Upper lobe of right lung (tissue), 1 donor: ENCODE data around the gene PLEKHH1. TPM values are rescaled to one million over a fixed set of nuclear protein-coding genes. Genes with fewer than 3 reads are reported as not detected.

Source experiments
- ATAC-seq: fragments of 200-7000 bp; cut with Tn5 transposase; one replicate; pipeline ENCODE4 v1.9.1; 2020; ENCODE audit warnings: mild to moderate bottlenecking, moderate library complexity
- DNase-seq: peaks from one replicate; pipeline ENCODE4 v3.0.0-alpha.2; 2020
- H3K27ac ChIP-seq: fragments of 200-600 bp; one replicate; pipeline ENCODE4 v1.8.0; 2022
- H3K27me3 ChIP-seq: fragments of 200-600 bp; one replicate; pipeline ENCODE4 v1.8.0; 2022; ENCODE audit warnings: mild to moderate bottlenecking
- H3K36me3 ChIP-seq: fragments of 200-600 bp; one replicate; pipeline ENCODE4 v1.8.0; 2022
- H3K4me1 ChIP-seq: fragments of 200-600 bp; one replicate; pipeline ENCODE4 v1.8.0; 2022
- H3K4me3 ChIP-seq: fragments of 200-600 bp; one replicate; pipeline ENCODE4 v1.8.0; 2022; ENCODE audit warnings: mild to moderate bottlenecking
- H3K9me3 ChIP-seq: fragments of 200-600 bp; one replicate; pipeline ENCODE4 v1.8.0; 2022
- intact Hi-C: fragments of 100-400 bp; cut with DNase I; formaldehyde crosslinking; loops from one replicate; pipeline ENCODE4 v1.11.0; 2022
- total RNA-seq: library from RNA; stranded (reverse); fragmentation: NEBNext Ultra II Directional; extraction: Animal tissue kit (Norgen Biotek cat#: 25700); gene quantifications from one replicate; pipeline ENCODE4 v1.2.1, GENCODE V29; 2021
- TF ChIP-seq, protein P1 (sequence below): fragments of 200-600 bp; IDR thresholded peaks from one replicate; pipeline ENCODE4 v1.8.0; 2022; ENCODE audit warnings: antibody characterized with exemption
- donor health status: DM: no; HTN: yes; CAD: no; lungs with severe emphysema.

The PLEKHH1 gene
- total RNA-seq, 1 donor from 2014 or later: 2.3 TPM

DNA sequence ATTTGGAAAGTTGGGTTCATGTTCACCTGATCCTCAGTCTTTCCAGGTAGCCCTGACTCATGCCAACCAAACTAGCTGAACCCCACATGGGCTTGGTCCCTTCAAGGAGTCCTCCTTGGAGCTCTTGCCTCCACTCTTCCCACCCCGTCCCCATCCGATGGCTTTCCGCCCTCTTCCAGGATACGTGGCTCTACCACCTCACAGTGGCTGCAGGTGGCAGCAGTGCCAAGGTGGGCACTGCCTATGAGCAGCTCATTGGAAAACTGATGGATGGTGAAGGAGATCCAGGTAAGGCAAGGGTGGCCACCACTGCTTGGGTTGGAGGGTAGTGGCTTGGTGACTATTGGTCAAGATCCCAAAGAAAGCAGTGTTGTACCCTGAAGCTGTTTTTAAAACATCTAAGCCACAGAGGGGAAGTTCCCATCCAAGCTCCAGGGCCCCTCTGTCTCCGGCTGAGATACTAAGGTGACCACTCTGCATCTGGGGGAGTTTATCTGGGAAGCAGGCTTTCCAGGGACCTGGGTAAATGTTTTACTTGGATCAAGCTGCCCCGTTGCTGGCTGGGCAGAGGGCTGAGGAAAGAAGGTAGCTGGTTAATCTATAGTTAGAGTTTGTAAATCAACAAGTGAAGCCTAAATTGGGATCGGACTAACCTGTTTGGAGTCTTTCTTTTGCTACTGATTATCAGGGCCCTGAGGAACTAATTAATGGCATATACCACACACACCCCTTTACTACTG lies 43.3 kb downstream of the PLEKHH1 start:
- no peak overlapping the region for H3K27ac ChIP-seq
- DNase-seq: peak; percentile 37
- no peak overlapping the region for H3K4me3 ChIP-seq
- no peak for ATAC-seq
- H3K9me3 ChIP-seq: no peaks in the 10 kb centered on the region
- H3K36me3 ChIP-seq: no peaks in the 10 kb centered on the region
- intact Hi-C loops: loop anchor here (5.0 kb wide), 1 partner anchor 149 kb away; no protein-coding TSS in a partner anchor
- TF ChIP-seq, protein P1, sequence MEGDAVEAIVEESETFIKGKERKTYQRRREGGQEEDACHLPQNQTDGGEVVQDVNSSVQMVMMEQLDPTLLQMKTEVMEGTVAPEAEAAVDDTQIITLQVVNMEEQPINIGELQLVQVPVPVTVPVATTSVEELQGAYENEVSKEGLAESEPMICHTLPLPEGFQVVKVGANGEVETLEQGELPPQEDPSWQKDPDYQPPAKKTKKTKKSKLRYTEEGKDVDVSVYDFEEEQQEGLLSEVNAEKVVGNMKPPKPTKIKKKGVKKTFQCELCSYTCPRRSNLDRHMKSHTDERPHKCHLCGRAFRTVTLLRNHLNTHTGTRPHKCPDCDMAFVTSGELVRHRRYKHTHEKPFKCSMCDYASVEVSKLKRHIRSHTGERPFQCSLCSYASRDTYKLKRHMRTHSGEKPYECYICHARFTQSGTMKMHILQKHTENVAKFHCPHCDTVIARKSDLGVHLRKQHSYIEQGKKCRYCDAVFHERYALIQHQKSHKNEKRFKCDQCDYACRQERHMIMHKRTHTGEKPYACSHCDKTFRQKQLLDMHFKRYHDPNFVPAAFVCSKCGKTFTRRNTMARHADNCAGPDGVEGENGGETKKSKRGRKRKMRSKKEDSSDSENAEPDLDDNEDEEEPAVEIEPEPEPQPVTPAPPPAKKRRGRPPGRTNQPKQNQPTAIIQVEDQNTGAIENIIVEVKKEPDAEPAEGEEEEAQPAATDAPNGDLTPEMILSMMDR: no peak
- H3K27me3 ChIP-seq: no peaks in the 10 kb centered on the region
- H3K4me1 ChIP-seq: no peaks in the 10 kb centered on the region

DNA sequence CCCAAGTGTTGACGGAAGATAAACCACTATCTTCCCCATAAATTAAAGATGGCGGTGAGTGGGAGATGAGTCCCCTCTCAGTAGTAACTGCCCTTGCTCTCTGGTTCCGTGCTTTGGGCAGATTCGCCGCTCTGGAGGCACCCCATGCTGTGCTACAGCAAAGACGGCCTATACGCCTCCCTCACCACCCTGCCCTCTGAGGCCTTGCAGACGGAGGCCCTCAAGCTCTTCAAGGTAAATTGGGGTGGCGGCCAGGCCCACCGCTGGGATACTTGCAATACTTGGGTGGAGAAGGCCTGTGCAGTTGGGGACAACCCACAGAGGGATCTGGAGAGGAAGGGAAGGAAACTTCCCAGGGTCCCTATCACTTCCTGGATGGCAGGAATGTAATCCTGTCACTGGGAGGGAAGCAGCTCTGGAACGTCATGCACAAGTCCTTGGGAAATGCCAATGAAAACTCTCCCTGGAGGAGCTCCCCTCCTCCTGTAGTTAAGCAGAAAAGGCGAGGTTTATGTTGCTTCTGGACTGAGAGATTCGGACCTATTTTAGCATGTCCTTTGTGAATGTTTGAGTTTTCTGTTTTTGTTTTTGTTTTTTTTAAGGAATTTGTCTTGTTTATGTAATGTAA lies 44.2 kb downstream of the PLEKHH1 start:
- Histone ChIP-seq H3K4me3 (no peak overlapping the region), H3K4me1 (no peaks in the 10 kb centered on the region), H3K9me3 (no peaks in the 10 kb centered on the region), H3K36me3 (no peaks in the 10 kb centered on the region), H3K27ac (no peak overlapping the region), H3K27me3 (no peaks in the 10 kb centered on the region)
- TF ChIP-seq, protein P1: no peak
- ATAC-seq (no peak), DNase-seq (peak; percentile 42)
- intact Hi-C loops: loop anchor here (5.0 kb wide), 1 partner anchor 150 kb away; no protein-coding TSS in a partner anchor

DNA sequence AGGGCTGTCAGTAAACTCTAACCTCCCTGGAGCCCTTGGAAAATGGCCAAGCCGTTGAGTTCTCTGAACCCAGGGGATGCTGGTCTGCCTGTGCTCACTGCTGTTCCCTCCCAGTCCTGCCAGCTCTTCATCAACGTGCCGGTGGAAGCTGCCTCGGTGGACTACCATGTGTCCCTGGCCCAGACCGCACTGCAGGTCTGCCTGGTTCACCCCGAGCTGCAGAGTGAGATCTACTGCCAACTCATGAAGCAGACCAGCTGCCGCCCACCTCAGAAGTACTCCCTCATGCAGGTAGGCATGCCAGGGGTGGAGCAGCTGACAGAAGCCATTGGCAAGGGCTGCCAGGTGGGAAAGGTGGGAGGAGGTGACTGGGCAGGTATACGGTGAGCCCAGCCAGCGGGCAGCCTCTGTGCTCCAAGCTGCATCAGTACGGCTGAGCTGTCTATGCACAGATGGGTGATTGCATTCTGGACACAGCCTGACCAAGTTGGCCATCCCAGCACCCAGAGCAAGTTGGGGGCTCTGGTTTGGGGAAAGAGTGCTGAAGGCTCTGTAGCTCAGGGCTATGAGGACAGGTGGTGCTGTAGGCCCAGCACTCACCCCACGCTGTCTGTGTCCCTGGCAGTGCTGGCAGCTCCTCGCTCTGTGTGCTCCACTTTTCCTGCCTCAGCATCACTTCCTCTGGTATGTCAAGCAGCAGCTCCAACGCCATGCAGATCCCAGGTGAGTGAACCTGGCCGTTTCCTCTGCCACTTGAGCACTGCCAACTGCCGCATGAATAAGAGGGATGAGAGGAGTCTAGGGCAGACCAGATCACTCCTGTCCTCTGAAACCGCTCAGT lies 45.0 kb downstream of the PLEKHH1 start:
- no peak overlapping the region for H3K4me3 ChIP-seq
- DNase-seq (no peak), ATAC-seq (no peak)
- no peaks in the 10 kb centered on the region for H3K36me3 ChIP-seq
- intact Hi-C loops: loop anchor here (5.0 kb wide), 1 partner anchor 151 kb away; no protein-coding TSS in a partner anchor
- H3K9me3 ChIP-seq: no peaks in the 10 kb centered on the region
- H3K27ac ChIP-seq: no peak overlapping the region
- H3K27me3 ChIP-seq: no peaks in the 10 kb centered on the region
- no peaks in the 10 kb centered on the region for H3K4me1 ChIP-seq
- TF ChIP-seq, protein P1: no peak

DNA sequence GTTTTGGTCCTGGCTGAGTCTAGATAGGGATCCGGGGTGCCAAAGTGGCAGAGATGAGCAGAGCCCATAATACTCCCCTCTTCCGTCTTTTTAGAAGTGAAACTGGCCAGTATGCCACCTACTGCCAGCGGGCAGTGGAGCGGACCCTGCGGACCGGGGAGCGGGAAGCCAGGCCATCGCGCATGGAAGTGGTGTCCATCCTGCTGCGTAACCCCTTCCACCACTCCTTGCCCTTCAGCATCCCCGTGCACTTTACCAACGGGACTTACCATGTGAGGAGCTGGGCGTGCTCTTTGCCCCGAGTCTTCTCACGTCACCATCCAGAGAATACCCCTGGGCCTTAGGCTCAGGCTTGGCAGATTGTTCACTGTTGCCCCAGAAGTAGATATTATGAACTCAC lies 46.0 kb downstream of the PLEKHH1 start:
- no peak for ATAC-seq
- Histone ChIP-seq H3K27ac (no peak overlapping the region), H3K27me3 (no peaks in the 10 kb centered on the region), H3K4me3 (no peak overlapping the region), H3K4me1 (no peaks in the 10 kb centered on the region), H3K9me3 (no peaks in the 10 kb centered on the region), H3K36me3 (no peaks in the 10 kb centered on the region)
- TF ChIP-seq, protein P1: no peak
- intact Hi-C loops: loop anchor here (5.0 kb wide), 1 partner anchor 152 kb away; no protein-coding TSS in a partner anchor
- DNase-seq: no peak

DNA sequence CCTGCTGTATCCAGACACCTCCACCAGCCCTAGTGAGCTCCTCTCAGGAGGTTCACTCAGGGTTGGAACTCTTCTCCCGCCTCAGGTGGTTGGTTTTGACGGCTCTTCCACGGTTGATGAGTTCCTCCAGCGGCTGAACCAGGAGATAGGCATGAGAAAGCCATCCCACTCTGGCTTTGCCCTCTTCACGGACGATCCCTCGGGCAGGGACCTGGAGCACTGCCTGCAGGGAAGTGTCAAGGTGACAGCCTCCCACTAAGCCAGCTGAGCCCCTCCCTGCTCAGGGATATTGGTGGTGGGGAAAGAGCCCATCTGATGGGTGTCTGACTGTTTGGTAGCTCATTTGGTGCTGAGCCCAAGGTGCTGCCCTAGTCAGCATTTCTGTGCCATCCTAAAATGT lies 46.5 kb downstream of the PLEKHH1 start:
- Histone ChIP-seq H3K9me3 (no peaks in the 10 kb centered on the region), H3K27ac (no peak overlapping the region), H3K27me3 (no peaks in the 10 kb centered on the region), H3K4me1 (no peaks in the 10 kb centered on the region), H3K36me3 (no peaks in the 10 kb centered on the region), H3K4me3 (no peak overlapping the region)
- TF ChIP-seq, protein P1: no peak
- no peak for DNase-seq
- intact Hi-C loops: loop anchor here (5.0 kb wide), 1 partner anchor 152 kb away; no protein-coding TSS in a partner anchor
- no peak for ATAC-seq
